ENCODE measurements around the gene TTLL9. TPM values are rescaled to one million over a fixed set of nuclear protein-coding genes. Genes with fewer than 3 reads are reported as not detected.

Gene TTLL9
- total RNA-seq, 6 experiments from 2014 or later, result not detected

DNA sequence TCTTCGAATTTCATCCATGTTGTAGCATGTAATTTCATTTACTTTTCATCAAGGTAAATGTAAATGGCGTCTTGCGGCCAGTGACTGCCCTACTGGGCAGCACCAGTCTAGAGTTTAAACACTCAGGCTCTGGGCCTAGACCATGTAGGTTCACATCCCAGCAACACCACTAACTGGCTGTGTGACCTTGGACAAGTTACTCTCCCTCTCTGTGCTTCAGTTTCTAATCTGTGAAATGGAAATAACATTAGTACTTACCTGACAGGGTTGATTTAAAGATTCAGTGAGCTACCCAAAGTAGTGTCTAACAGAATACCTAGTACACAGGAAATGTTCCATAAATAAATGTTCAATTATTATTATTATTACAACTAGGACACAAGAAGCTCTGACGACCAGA is 52.2 kb downstream of the TTLL9 start:
- Histone ChIP-seq H3K4me3 (no peak overlapping the region), H3K4me1 (no peaks in the 10 kb centered on the region), H3K27me3 (no peaks in the 10 kb centered on the region), H3K9me3 (no peaks in the 10 kb centered on the region), H3K36me3 (no peaks in the 10 kb centered on the region), H3K27ac (no peak overlapping the region)
- TF ChIP-seq, protein P1, sequence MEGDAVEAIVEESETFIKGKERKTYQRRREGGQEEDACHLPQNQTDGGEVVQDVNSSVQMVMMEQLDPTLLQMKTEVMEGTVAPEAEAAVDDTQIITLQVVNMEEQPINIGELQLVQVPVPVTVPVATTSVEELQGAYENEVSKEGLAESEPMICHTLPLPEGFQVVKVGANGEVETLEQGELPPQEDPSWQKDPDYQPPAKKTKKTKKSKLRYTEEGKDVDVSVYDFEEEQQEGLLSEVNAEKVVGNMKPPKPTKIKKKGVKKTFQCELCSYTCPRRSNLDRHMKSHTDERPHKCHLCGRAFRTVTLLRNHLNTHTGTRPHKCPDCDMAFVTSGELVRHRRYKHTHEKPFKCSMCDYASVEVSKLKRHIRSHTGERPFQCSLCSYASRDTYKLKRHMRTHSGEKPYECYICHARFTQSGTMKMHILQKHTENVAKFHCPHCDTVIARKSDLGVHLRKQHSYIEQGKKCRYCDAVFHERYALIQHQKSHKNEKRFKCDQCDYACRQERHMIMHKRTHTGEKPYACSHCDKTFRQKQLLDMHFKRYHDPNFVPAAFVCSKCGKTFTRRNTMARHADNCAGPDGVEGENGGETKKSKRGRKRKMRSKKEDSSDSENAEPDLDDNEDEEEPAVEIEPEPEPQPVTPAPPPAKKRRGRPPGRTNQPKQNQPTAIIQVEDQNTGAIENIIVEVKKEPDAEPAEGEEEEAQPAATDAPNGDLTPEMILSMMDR (IDR thresholded peaks at IDR 0.05), result no peak
- TF ChIP-seq POLR2A (IDR thresholded peaks at IDR 0.05), result no peak
- intact Hi-C loops (cut with DNase I), result no loop called here
- ATAC-seq (no peak), DNase-seq (no peak)
- 73% methylated on average over 4 of the region's 4 CpGs for WGBS (ENCODE audit: insufficient coverage, low coverage, low lambda C conversion rate, missing lambda C conversion rate)

DNA sequence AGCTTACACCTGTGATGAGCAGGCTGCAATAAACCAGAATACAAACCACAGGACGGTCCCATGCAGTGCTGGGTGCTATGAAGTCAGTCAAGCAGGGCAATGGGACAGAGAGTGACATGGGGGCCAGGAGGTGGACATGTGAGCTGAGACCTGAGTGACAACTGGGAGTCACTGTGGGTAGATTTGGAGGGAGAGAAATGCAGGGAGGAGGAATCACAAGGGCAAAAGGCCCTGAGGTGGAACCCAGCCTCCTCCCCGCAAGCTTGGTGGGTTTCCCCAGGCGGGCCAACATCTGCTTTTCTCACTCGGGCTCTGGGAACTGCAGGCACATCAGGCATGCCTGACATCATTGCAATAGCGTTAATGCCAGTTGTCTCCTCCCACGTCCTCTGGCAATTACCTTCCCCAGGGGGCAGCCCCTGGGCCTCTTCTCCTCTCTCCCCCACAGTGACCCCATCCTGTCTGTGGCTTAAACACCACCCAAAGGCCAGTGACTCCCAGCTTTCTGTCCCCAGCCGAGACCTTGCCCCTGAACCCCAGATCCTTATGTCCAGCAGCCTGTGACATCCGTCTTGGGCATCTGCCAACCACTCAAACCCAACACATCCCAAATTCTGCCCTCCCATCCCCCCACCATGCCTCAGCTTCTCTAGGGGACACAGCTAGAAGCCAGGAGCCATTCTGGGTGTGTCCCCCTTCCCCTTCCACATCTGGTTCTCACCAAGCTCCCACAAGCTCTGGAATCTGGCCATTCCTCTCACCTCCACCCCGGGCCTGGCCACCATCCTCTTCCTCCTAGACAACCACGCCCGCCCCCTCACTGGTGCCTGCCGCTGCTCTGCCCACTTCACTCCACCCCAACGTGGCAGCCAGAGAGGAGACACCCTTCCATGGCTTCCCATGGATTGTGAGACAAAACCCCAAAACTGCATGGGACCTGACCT is 53.2 kb downstream of the TTLL9 start:
- Histone ChIP-seq H3K4me3 (no peak overlapping the region), H3K36me3 (no peaks in the 10 kb centered on the region), H3K4me1 (no peaks in the 10 kb centered on the region), H3K27ac (no peak overlapping the region), H3K27me3 (no peaks in the 10 kb centered on the region), H3K9me3 (no peaks in the 10 kb centered on the region)
- TF ChIP-seq POLR2A (IDR thresholded peaks at IDR 0.05), result no peak
- TF ChIP-seq, protein P1 (IDR thresholded peaks at IDR 0.05), result no peak
- DNase-seq (no peak), ATAC-seq (no peak)
- WGBS (ENCODE audit: insufficient coverage, low coverage, low lambda C conversion rate, missing lambda C conversion rate), result 41% methylated on average over 9 of the region's 13 CpGs
- intact Hi-C loops (cut with DNase I), result no loop called here

DNA sequence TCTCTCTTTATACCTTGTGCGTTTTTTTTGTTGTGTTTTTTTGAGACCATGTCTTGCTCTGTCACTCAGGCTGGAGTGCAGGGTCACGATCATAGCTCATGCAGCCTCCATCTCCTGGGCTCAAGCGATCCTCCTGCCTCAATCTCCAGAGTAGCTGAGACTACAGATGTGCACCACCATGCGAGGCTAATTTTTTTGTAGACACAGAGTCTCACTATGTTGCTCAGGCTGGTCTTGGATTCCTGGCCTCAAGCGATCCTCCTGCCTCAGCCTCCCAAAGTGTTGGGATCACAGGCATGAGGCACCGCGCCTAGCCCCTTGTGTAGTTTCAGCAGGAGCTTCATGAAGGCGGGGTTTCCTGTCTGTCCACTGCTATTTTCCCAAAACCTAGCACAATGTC is 54.1 kb downstream of the TTLL9 start:
- ATAC-seq (no peak), DNase-seq (no peak)
- WGBS (ENCODE audit: insufficient coverage, low coverage, low lambda C conversion rate, missing lambda C conversion rate), result 80% methylated on average over 7 of the region's 8 CpGs
- Histone ChIP-seq H3K9me3 (no peaks in the 10 kb centered on the region), H3K4me3 (no peak overlapping the region), H3K27me3 (no peaks in the 10 kb centered on the region), H3K4me1 (no peaks in the 10 kb centered on the region), H3K27ac (no peak overlapping the region), H3K36me3 (no peaks in the 10 kb centered on the region)
- TF ChIP-seq, protein P1 (IDR thresholded peaks at IDR 0.05), result no peak
- no peak for TF ChIP-seq POLR2A (IDR thresholded peaks at IDR 0.05)
- intact Hi-C loops (cut with DNase I), result no loop called here

DNA sequence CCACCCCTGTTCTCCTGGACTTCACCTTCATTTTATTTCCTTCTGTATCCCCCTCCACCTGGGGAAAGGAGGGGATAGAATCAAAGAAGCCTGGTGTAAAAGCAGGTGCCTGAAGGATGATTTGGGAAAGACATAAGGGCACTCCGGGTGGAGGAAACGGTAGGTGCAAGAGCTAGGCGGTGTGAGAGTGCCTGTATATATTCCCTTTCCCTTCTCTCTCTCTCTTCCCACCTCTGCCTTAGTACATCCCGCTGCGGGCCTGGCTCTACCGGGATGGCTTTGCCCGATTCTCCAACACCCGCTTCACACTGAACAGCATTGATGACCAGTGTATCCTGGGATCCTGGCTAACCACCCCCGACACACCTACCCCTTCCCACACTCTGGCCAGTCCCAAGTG is 55.2 kb downstream of the TTLL9 start:
- Histone ChIP-seq H3K9me3 (no peaks in the 10 kb centered on the region), H3K36me3 (no peaks in the 10 kb centered on the region), H3K4me3 (no peak overlapping the region), H3K27ac (no peak overlapping the region), H3K27me3 (no peaks in the 10 kb centered on the region), H3K4me1 (no peaks in the 10 kb centered on the region)
- ATAC-seq (no peak), DNase-seq (no peak)
- TF ChIP-seq, protein P1 (IDR thresholded peaks at IDR 0.05), result no peak
- WGBS (ENCODE audit: insufficient coverage, low coverage, low lambda C conversion rate, missing lambda C conversion rate), result 51% methylated on average over 9 of the region's 9 CpGs
- intact Hi-C loops (cut with DNase I), result no loop called here

Measured in right lobe of liver (tissue), 6 donors.